ENCODE results near the gene HOXC9. TPM values are rescaled to one million over a fixed set of nuclear protein-coding genes. Genes with fewer than 3 reads are reported as not detected.

The HOXC9 gene
- total and polyA plus RNA-seq, 8 donors, result 0.08 TPM; not detected in 7

GRCh38 chr12:53972722-53973235 lies 27.2 kb upstream of the HOXC9 start, which contains the start of gene HOXC11:
Gene HOXC11 (plus strand): TSS chr12:53973126. CDS start chr12:53973242, 116 bp downstream.
- intact Hi-C loops (cut with DNase I; ENCODE audit: low total_unique reads), result no loop called here
- H3K27me3 ChIP-seq, result peaks cover 52 to 100% (median 100%) of the 10 kb centered on the region in 3 donors
- H3K4me3 ChIP-seq, result peak within 1 kb of the TSS in 3 of 4 donors; percentile 18 to 43 (median 35)
- H3K36me3 ChIP-seq, result no peaks in the 10 kb centered on the region
- no peak for TF ChIP-seq EP300 (IDR thresholded peaks at IDR 0.05)
- TF ChIP-seq POLR2AphosphoS5 (IDR thresholded peaks at IDR 0.05), result no peak
- no peak for TF ChIP-seq POLR2A (IDR thresholded peaks at IDR 0.05)
- TF ChIP-seq CTCF (IDR thresholded peaks at IDR 0.05), result no peak
- H3K27ac ChIP-seq, result no peak within 1 kb of the TSS
- WGBS, 5 donors, result 7 to 21% (median 8%) methylated on average over 21 of the region's 21 CpGs
- DNase-seq, result no peak
- H3K4me1 ChIP-seq, result peaks cover 23 to 30% (median 28%) of the 10 kb centered on the region in 4 donors
- peaks cover 0 to 15% (median 0%) of the 10 kb centered on the region in 4 donors for H3K9me3 ChIP-seq

- Histone ChIP-seq H3K36me3 (no peaks in the 10 kb centered on the region), H3K27me3 (peaks cover 47 to 100% (median 100%) of the 10 kb centered on the region in 3 donors), H3K9me3 (peaks cover 0 to 15% (median 0%) of the 10 kb centered on the region in 4 donors), H3K4me3 (peak overlapping the region in 2 of 4 donors; percentile 35 to 43), H3K4me1 (peaks cover 23 to 36% (median 30%) of the 10 kb centered on the region in 4 donors), H3K27ac (no peak overlapping the region)
- 5 to 13% (median 6%) methylated on average over 51 to 71 of the region's 71 CpGs for WGBS, 5 donors
- no peak for TF ChIP-seq POLR2A (IDR thresholded peaks at IDR 0.05)
- TF ChIP-seq POLR2AphosphoS5 (IDR thresholded peaks at IDR 0.05), result no peak
- no peak for TF ChIP-seq EP300 (IDR thresholded peaks at IDR 0.05)
- TF ChIP-seq CTCF (IDR thresholded peaks at IDR 0.05), result no peak
- DNase-seq, result no peak
- intact Hi-C loops (cut with DNase I; ENCODE audit: low total_unique reads), result no loop called here
Observed at GRCh38 chr12:53973236-53974042, 26.5 kb upstream of the HOXC9 start.

GRCh38 chr12:53974084-53975063 lies 25.6 kb upstream of the HOXC9 start, which contains the start of gene HOTAIR:
Gene HOTAIR (minus strand): TSS chr12:53974954.
- H3K27ac ChIP-seq, result no peak within 1 kb of the TSS
- H3K36me3 ChIP-seq, result no peaks in the 10 kb centered on the region
- H3K4me3 ChIP-seq, result peak within 1 kb of the TSS; percentile 17 to 43 (median 26)
- no peak for DNase-seq
- H3K9me3 ChIP-seq, result peaks cover 0 to 15% (median 0%) of the 10 kb centered on the region in 4 donors
- H3K4me1 ChIP-seq, result peaks cover 23 to 40% (median 30%) of the 10 kb centered on the region in 4 donors
- intact Hi-C loops (cut with DNase I; ENCODE audit: low total_unique reads), result no loop called here
- TF ChIP-seq POLR2AphosphoS5 (IDR thresholded peaks at IDR 0.05), result no peak
- TF ChIP-seq EP300 (IDR thresholded peaks at IDR 0.05), result no peak
- no peak for TF ChIP-seq POLR2A (IDR thresholded peaks at IDR 0.05)
- no peak for TF ChIP-seq CTCF (IDR thresholded peaks at IDR 0.05)
- H3K27me3 ChIP-seq, result peaks cover 43 to 100% (median 100%) of the 10 kb centered on the region in 3 donors
- 2 to 4% (median 3%) methylated on average over 33 to 63 of the region's 63 CpGs for WGBS, 5 donors

Data from stomach (tissue), 9 donors.